GM12878 (cell line): Measurements from ENCODE around the gene SIM2.

Experiments
- ATF7 ChIP-seq: fragments of 450-650 bp; IDR thresholded peaks from 2 replicates; pipeline ENCODE4 v1.6.1; 2016; ENCODE audit warnings: low read depth, mild to moderate bottlenecking
- ESRRA ChIP-seq: IDR thresholded peaks from 2 replicates; pipeline ENCODE4 v1.6.1; 2012; ENCODE audit warnings: mild to moderate bottlenecking, low read length, improper control_type of control experiment
- EZH2 ChIP-seq: IDR thresholded peaks from 2 replicates; pipeline ENCODE4 v1.6.1; 2012; ENCODE audit warnings: low read depth, mild to moderate bottlenecking, control low read depth, inconsistent platforms, low read length, borderline replicate concordance; ENCODE audit not compliant: control insufficient read depth
- SREBF1 ChIP-seq: IDR thresholded peaks from 2 replicates; pipeline ENCODE4 v1.6.1; 2012; ENCODE audit warnings: mild to moderate bottlenecking, low read length
- ZZZ3 ChIP-seq: IDR thresholded peaks from 2 replicates; pipeline ENCODE4 v1.6.1; 2011; ENCODE audit warnings: low read depth; ENCODE audit not compliant: control insufficient read depth, insufficient read length
- TF ChIP-seq, protein P1 (sequence below), 3 experiments: IDR thresholded peaks in 2 of 3; conservative IDR thresholded peaks in 1 of 3; 2 replicates each; pipeline ENCODE4 v1.5.1; 2011; ENCODE audit warnings: low read depth in 3 of 3, low read length in 3 of 3, mild to moderate bottlenecking in 3 of 3, control low read depth in 2 of 3, moderate library complexity in 2 of 3, inconsistent platforms in 1 of 3, mixed read lengths in 1 of 3; ENCODE audit not compliant: control insufficient read depth in 2 of 3, insufficient read depth in 1 of 3; ENCODE audit errors: extremely low read depth in 1 of 3
- TF ChIP-seq, protein P2 (sequence below): fragments of 450-650 bp; IDR thresholded peaks from 2 replicates; pipeline ENCODE4 v1.6.1; 2017; ENCODE audit warnings: mild to moderate bottlenecking, low read depth, inconsistent platforms; ENCODE audit not compliant: poor library complexity, severe bottlenecking
- TF ChIP-seq, protein P3 (sequence below): IDR thresholded peaks from 2 replicates; pipeline ENCODE4 v1.6.1; 2011; ENCODE audit warnings: borderline replicate concordance, low read depth, mild to moderate bottlenecking, moderate library complexity, mixed read lengths, low read length; ENCODE audit not compliant: insufficient read depth; ENCODE audit errors: extremely low read length

DNA sequence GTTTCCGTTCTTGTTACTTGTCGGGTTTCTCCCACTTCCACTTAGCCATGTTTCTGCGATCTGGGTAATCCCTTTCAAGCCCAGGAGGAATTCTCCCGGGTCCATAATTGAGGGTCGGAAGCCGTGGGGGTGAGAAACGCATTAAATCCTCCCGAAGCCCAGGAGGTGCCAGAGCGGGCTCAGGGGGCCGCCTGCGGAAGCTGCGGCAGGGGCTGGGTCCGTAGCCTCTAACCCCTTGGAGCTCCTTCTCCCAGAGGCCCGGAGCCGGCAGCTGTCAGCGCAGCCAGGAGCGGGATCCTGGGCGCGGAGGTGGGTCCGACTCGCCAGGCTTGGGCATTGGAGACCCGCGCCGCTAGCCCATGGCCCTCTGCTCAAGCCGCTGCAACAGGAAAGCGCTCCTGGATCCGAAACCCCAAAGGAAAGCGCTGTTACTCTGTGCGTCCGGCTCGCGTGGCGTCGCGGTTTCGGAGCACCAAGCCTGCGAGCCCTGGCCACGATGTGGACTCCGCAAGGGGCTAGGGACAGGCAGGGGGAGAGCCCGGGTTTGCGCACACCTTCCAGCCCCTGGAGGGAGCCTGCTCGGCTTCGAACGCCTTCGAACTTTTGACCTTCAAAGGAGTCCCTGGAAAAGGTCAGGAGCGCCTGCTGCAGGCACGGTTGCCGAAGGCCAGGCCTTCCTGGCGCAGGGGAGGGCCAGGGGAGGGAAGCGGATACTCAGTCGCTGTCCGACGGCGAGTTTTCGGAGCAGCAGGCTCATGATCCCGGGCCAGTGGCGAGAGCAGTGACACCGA is 1.7 kb upstream of the SIM2 start:
- TF ChIP-seq SREBF1 (no peak), ESRRA (no peak), EZH2 (no peak), ZZZ3 (no peak), ATF7 (no peak)
- TF ChIP-seq, protein P1, sequence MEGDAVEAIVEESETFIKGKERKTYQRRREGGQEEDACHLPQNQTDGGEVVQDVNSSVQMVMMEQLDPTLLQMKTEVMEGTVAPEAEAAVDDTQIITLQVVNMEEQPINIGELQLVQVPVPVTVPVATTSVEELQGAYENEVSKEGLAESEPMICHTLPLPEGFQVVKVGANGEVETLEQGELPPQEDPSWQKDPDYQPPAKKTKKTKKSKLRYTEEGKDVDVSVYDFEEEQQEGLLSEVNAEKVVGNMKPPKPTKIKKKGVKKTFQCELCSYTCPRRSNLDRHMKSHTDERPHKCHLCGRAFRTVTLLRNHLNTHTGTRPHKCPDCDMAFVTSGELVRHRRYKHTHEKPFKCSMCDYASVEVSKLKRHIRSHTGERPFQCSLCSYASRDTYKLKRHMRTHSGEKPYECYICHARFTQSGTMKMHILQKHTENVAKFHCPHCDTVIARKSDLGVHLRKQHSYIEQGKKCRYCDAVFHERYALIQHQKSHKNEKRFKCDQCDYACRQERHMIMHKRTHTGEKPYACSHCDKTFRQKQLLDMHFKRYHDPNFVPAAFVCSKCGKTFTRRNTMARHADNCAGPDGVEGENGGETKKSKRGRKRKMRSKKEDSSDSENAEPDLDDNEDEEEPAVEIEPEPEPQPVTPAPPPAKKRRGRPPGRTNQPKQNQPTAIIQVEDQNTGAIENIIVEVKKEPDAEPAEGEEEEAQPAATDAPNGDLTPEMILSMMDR (IDR thresholded peaks at IDR 0.05 in 2 of 3, conservative IDR thresholded peaks at IDR 0.05 in 1 of 3; ENCODE audit: control insufficient read depth in 2 of 3, extremely low read depth in 1 of 3, insufficient read depth in 1 of 3, low read depth in 3 of 3, low read length in 3 of 3): no peak
- TF ChIP-seq, protein P2, sequence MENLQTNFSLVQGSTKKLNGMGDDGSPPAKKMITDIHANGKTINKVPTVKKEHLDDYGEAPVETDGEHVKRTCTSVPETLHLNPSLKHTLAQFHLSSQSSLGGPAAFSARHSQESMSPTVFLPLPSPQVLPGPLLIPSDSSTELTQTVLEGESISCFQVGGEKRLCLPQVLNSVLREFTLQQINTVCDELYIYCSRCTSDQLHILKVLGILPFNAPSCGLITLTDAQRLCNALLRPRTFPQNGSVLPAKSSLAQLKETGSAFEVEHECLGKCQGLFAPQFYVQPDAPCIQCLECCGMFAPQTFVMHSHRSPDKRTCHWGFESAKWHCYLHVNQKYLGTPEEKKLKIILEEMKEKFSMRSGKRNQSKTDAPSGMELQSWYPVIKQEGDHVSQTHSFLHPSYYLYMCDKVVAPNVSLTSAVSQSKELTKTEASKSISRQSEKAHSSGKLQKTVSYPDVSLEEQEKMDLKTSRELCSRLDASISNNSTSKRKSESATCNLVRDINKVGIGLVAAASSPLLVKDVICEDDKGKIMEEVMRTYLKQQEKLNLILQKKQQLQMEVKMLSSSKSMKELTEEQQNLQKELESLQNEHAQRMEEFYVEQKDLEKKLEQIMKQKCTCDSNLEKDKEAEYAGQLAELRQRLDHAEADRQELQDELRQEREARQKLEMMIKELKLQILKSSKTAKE: no peak
- TF ChIP-seq, protein P3, sequence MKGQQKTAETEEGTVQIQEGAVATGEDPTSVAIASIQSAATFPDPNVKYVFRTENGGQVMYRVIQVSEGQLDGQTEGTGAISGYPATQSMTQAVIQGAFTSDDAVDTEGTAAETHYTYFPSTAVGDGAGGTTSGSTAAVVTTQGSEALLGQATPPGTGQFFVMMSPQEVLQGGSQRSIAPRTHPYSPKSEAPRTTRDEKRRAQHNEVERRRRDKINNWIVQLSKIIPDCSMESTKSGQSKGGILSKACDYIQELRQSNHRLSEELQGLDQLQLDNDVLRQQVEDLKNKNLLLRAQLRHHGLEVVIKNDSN: no peak
